ENCODE results near the gene HHAT. TPM values are rescaled to one million over a fixed set of nuclear protein-coding genes. Genes with fewer than 3 reads are reported as not detected.

HHAT gene
- total RNA-seq, 1 donor from 2014 or later = 2.0 TPM

DNA sequence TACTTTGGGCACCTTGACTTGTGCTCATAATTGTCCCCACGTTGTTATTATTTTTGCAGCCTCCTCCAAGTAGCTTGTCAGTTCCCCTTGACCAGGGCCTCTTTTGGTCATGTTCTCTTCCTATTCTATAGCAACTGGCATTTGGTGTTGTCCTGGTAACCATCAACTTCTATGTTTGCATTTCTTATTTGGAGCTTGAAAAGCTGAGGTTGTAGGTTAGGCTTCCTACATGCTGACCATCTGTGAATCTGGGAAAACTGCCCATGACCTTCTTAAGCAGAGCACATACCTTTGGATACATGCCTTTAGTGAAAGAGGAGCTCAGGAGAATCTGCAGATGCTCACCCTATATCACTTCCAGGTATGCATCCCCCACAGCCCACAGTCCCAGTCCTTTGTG is 160.8 kb downstream of the HHAT start:
- DNase-seq = no peak

DNA sequence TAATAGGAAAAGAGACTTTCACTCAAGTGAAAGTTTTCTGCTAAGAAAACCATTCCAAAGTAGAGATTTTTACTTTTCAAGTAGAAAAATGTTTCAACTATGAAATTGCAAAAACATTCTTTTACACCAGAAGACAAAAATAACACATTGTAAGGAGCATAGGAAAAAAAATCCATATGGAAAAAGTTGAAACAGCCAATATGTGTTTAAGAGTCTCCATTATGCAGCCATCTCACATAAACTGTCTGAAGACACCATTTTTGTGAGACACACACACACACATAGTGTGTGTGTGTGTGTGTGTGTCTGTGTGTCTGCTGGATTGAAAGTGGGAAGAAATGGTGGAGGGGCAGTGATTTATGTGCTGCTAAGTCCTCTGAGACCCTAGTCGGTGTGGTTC is 162.1 kb downstream of the HHAT start:
- DNase-seq = no peak

GRCh38 chr1:210496063-210496462 is 167.4 kb downstream of the HHAT start:
- DNase-seq = no peak

GRCh38 chr1:210499956-210500355 is 171.3 kb downstream of the HHAT start:
- no peak for DNase-seq

DNA sequence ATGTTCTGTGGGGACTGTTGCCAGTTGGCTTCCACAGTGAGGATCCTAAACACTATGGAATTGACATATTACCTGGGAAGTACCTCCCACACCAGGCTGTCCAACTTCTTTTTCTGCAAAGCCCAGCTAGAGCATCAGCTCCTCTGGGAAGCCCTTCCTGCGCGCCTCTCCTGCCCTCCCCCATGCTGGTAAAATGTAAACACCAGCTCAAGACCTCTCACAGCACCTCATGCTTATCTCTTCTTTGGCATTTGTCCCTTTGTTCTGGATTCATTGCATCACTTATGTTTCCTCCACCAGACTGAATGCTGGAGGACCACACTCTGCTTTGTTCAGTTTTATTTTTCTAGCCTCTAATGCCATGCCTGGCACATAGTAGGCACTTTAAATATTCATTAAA is 172.1 kb downstream of the HHAT start:
- DNase-seq = no peak

- DNase-seq = no peak
These were observed 175.6 kb downstream of the HHAT start for GRCh38 chr1:210504286-210504685.

GRCh38 chr1:210505601-210506496 is 177.1 kb downstream of the HHAT start:
- DNase-seq = no peak

GRCh38 chr1:210506689-210507088 is 178.0 kb downstream of the HHAT start:
- no peak for DNase-seq

DNA sequence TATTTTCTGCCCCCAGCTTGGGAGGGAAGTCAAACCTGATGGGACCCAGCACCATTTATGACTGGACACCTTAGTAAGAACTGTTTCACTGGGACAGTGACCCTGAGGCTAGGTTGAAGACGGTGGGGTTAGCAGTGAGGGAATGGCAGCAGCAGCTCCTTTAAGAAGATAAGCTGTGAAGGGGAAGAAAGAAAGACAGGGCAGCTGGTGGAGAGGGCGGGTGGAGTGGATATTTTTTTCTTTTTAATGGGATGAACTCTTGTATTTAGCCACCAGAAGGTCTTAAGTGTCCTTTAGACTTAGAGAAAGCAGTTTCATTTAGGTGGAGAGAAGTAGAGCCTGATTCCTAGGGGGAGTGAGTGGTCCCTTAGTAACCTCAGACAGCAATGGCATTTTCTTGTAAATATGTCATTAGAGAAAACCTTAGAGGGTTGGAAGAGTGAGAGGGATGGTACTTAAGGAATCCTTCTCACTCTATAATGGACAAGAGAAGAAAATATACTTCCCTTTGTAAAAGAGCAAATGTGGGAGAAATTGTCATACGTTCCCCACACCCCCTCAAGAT is 187.5 kb downstream of the HHAT start:
- no peak for DNase-seq

GRCh38 chr1:210516697-210517459 is 188.2 kb downstream of the HHAT start:
- no peak for DNase-seq

- no peak for DNase-seq
These were observed 195.1 kb downstream of the HHAT start for GRCh38 chr1:210523830-210524229.

DNA sequence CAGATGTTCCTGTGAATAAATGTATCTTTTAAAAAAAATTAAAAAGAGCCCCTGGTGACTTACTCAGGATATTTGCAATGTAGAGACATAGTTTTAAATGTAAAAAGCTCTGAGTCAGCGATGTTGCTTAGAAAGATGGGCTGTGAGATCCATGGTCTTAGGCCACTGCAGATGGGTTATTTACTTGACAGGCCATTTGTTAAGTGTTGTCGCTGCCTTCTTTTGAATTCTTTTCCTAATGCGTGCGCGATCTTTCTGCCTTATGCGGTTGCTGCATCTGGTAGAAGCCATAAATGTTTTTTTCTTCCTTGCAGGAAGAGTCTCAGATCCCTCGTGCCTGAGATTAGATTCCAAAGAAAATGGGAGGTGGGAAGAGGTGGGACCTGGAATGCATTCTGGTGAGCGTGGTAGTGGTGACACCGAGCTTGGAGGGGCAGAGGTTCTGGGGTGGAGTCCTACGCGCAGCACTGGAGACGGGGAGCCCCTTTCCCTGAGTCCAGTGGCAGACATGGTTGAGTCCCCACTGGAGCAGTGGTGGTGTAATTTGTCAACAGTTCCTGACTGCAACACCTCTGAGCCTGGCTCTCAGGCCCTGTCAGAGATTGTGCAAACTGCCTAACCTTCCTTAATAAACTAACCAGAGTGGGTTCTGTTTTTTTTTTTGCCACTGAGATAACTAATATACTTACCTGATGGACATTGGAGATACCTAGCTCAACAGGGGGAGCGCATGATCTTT is 197.2 kb downstream of the HHAT start:
- no peak for DNase-seq

DNA sequence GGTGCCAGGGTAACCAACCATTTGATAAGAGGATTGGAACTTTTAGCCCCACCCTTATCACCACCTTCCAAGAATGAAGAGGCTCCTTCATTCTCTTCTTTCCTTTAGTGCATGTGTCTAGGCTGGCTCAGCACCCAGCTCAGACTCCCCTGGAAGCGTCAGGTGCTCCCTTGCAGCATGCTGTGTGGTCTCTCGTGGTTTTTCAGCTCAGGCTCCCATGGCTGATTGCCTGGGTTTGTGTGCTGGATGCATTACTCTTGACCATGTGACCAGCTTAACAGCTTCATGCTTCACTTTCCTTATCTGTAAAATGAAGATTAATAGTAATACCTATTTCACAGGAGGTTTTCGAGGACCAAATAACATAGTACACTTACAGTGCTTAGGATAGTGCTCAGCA is 198.4 kb downstream of the HHAT start:
- no peak for DNase-seq

DNA sequence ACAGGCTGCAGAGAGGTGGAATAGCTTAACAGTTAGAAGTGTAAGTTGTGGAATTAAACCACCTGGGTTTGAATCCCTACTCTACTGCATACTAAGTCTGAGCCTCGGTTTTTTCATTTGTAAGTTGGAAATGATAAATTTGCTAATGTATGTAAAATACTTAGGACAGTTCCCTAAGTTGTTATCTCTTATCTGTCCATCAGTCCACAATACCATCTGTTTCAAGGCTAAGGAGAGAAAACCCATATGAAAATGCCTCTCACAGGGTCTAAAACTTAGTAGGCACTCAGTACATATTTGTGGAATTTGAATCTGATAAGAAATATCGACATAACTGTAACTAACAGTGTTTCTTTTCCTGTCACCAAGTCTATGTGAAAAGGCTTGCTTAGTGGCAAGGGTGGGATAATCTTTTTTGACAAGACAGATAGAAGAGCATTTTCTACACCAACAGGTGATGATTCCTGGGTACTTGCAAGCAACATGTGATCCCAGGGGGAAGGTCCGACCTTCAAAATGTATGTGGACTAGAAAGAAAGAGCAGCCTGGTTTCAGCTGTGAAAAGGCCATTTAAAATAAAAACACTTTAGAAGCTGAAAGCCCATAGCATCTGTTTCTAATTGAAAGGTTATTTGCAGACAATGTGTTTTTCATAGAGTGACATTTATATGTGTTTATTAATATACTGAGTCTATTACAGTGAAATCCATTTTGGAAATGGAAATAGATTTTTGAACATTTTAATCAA is 202.9 kb downstream of the HHAT start:
- no peak for DNase-seq

DNA sequence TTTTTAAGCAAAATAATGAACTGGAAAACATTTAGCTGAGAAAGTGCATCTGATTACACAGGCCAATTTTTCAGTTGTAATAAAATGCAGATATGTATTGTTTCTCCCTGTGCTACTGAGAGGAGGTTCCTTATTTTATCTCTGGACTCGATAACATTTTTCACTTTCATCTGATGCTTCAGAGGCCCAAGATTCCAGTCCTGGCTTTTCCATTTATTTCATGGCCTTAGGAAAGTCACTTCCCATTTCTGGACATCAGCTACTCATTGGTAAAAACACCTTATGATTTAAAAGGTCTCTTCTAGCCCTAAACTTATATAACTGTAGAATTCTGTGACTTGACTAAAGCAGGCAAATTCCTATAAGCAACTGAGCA is 203.5 kb downstream of the HHAT start:
- DNase-seq = no peak

GRCh38 chr1:210535761-210536160 is 207.1 kb downstream of the HHAT start:
- DNase-seq = no peak

DNA sequence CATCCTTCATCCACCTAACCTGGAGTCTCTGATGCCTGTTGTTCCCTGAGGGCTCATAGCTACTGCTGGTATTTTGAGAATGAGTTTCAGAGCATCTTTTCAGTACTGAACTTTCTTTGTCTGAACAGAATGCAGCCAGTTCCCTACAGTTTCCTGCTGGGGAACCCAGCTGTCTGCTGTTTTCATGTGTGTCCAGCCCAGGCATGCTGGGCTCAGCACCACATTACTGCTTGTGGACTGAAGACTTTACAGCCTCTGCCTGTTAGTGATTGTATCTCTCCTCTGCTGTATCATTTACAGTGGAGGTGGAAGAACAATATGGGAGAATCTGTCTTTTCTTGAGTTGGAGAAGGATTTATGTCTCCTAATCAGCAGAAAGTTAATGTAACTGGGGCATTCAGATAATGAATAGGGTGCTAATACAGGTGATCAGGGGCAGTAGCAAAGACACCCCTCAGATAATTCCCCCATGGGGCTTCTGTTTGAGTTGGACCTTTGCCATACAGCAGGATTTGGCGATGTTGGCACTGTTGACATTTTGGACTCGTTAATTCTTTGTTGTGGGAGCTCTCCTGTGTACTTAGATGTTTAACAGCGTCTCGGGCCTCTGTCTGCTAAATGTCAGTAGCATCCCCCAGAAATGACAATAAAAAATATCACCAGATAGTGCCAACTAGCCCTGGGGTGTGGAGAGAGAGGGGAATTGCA is 207.7 kb downstream of the HHAT start:
- DNase-seq = no peak

- DNase-seq = no peak
These were observed 211.6 kb downstream of the HHAT start for GRCh38 chr1:210540288-210540687.

DNA sequence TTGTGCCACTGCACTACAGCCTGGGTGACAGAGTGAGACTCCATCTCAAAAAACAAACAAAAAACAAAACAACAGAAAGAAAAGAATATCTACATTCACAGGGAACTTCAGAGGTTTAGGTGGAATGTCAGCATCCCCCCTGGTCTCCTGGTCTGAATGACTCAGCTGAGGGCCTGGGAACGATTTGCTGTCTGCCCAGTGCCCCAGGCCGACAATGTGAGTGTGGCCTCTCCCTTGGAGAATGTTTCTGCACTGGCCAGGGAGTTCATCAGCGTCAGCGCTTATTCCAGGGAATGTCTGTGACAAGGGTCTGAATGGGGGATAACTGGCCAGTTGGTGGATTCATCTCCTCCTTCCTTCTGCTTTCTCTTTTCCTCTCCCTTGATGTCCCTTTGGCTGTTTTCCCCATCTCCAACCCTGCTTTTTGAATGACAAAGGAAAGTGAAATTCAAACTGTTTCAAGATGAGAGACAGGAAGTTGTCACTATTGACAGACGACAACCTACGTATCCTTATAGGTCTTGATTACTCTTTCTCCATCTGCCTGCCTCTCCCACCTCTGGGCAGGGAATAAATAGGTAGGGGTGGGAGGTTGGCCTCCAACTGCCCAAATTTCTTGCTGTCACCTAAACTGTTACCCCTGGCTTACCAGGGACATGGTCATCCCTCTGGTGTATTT is 213.1 kb downstream of the HHAT start:
- DNase-seq = no peak

GRCh38 chr1:210551899-210552298 is 223.2 kb downstream of the HHAT start:
- no peak for DNase-seq

- no peak for DNase-seq
These were observed 225.0 kb downstream of the HHAT start for GRCh38 chr1:210553711-210554110.

Measured in occipital lobe (tissue), 2 donors.